Calu3 (cell line): ENCODE results near the gene HSD3B2. TPM values are rescaled to one million over a fixed set of nuclear protein-coding genes. Genes with fewer than 3 reads are reported as not detected.

Experiments
- BruUV-seq: library from RNA; stranded (reverse); fragments of 400-500 nt; replicated peaks from 2 replicates; lab custom pipeline; 2021; lab: Mats Ljungman, UMichigan
- CTCF ChIA-PET: fragments of 300-600 bp; sonication (Branson Sonifier 250); formaldehyde crosslinking; loops from one replicate; lab custom pipeline; 2022; ENCODE audit warnings: antibody characterized with exemption; lab: Charles Lee
- DNase-seq: peaks from one replicate; pipeline ENCODE4 v3.0.0; 2022
- H3K27ac Mint-ChIP-seq: one replicate; pipeline ENCODE4 v1.8.0; 2022; ENCODE audit warnings: mixed read lengths; ENCODE audit not compliant: unreplicated experiment
- H3K27me3 Mint-ChIP-seq: one replicate; pipeline ENCODE4 v1.8.0; 2022; ENCODE audit warnings: mixed read lengths; ENCODE audit not compliant: unreplicated experiment
- H3K36me3 Mint-ChIP-seq: one replicate; pipeline ENCODE4 v1.8.0; 2022; ENCODE audit warnings: mild to moderate bottlenecking, moderate library complexity, mixed read lengths; ENCODE audit not compliant: insufficient read depth, unreplicated experiment
- H3K4me1 Mint-ChIP-seq: one replicate; pipeline ENCODE4 v1.8.0; 2022; ENCODE audit warnings: mild to moderate bottlenecking, low read depth, mixed read lengths; ENCODE audit not compliant: unreplicated experiment
- H3K4me3 Mint-ChIP-seq: one replicate; pipeline ENCODE4 v1.8.0; 2022; ENCODE audit warnings: mild to moderate bottlenecking, low read depth, moderate library complexity, mixed read lengths; ENCODE audit not compliant: unreplicated experiment
- H3K9me3 Mint-ChIP-seq: one replicate; pipeline ENCODE4 v1.8.0; 2022; ENCODE audit warnings: low read depth, mixed read lengths; ENCODE audit not compliant: unreplicated experiment
- intact Hi-C: fragments of 100-400 bp; cut with micrococcal nuclease; formaldehyde crosslinking; loops from one replicate; pipeline ENCODE4 v1.10.0; 2022; ENCODE audit not compliant: unreplicated experiment
- total RNA-seq: library from RNA; stranded (reverse); gene quantifications from 2 replicates; pipeline ENCODE4 v1.2.3, GENCODE V29; 2022
- TF ChIP-seq, protein P1 (sequence below): fragments of 200-600 bp; IDR thresholded peaks from one replicate; pipeline ENCODE4 v1.8.0; 2022; ENCODE audit warnings: antibody characterized with exemption; ENCODE audit not compliant: unreplicated experiment

HSD3B2 gene
- total RNA-seq, 1 experiment from 2014 or later: not detected

DNA sequence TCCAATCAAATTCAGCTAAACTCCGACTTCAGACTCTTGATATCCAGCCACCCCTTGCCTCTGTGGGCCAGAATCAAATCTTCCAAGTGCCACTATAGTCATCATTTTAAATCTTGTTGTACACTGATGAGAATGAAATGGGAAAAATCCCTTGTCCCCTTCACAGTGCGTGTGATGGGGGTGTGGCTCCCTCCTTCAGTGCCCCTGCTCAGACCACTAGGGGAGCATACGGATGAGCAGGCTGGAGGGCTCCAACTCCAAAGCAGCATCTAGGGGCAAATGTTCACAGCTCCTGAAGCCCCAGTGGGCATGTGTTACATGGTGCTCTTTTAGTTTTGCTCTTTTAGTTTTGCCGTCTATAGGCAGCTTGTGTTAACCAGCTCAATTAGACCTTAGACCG, 56.6 kb downstream of the HSD3B2 start:
- Mint-ChIP-seq H3K27ac (no peak overlapping the region), H3K9me3 (no peaks in the 10 kb centered on the region), H3K4me1 (no peaks in the 10 kb centered on the region), H3K36me3 (no peaks in the 10 kb centered on the region), H3K4me3 (no peak overlapping the region), H3K27me3 (peaks cover 76% of the 10 kb centered on the region)
- no TSS peak for BruUV-seq
- intact Hi-C loops: no loop called here
- DNase-seq: no peak
- CTCF ChIA-PET: no interaction called here
- TF ChIP-seq, protein P1, sequence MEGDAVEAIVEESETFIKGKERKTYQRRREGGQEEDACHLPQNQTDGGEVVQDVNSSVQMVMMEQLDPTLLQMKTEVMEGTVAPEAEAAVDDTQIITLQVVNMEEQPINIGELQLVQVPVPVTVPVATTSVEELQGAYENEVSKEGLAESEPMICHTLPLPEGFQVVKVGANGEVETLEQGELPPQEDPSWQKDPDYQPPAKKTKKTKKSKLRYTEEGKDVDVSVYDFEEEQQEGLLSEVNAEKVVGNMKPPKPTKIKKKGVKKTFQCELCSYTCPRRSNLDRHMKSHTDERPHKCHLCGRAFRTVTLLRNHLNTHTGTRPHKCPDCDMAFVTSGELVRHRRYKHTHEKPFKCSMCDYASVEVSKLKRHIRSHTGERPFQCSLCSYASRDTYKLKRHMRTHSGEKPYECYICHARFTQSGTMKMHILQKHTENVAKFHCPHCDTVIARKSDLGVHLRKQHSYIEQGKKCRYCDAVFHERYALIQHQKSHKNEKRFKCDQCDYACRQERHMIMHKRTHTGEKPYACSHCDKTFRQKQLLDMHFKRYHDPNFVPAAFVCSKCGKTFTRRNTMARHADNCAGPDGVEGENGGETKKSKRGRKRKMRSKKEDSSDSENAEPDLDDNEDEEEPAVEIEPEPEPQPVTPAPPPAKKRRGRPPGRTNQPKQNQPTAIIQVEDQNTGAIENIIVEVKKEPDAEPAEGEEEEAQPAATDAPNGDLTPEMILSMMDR: no peak

DNA sequence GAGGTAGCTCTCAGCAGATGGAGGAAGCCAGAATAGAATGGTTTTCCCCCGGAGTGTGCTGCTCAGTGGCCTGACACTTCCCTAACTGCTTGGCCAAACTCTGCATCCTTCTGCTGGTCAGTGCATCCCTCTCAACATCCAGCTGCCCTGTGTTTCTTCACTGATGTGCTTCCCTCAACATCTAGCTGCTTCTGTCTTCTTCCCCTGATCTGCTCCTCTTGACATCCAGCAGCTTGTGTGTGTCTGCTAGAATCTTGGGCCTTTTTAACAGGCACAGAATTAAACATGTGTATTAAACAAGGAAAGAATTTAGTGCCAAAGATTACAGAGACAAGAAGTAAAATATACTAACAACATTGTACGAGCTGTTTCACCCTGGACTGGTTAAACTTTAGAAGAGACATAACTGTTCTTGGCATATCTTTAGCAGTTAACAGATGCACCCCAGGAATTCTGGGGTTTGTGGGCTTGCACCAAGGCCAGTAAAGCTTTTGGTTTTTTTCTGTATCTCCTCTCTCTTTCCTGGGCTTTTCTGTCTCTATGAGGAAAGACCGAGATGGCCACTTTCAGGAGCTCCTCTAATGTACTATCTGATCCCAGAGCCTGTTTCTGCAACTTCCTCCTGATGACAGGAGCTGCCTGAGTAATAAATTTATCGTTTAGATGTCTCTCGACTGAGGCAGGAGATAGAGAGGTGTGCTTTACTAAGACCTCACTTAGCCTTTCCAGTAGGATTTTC, 57.3 kb downstream of the HSD3B2 start:
- intact Hi-C loops: no loop called here
- TF ChIP-seq, protein P1: no peak
- no peak for DNase-seq
- Mint-ChIP-seq H3K9me3 (no peaks in the 10 kb centered on the region), H3K36me3 (no peaks in the 10 kb centered on the region), H3K27ac (no peak overlapping the region), H3K4me3 (no peak overlapping the region), H3K4me1 (no peaks in the 10 kb centered on the region), H3K27me3 (peaks cover 69% of the 10 kb centered on the region)
- no TSS peak for BruUV-seq
- CTCF ChIA-PET: no interaction called here

Other genes with a start within 250 kb of the HSD3B2 start
- gene HAO2, start 46.4 kb upstream of the HSD3B2 start, total RNA-seq: not detected in 2 replicates
- not detected in 2 replicates for gene HSD3B1, start 92.1 kb downstream of the HSD3B2 start, total RNA-seq
- gene ZNF697, start 233.1 kb downstream of the HSD3B2 start, total RNA-seq: 3.9 and 4.8 TPM in 2 replicates